ENCODE results near the gene IL17RC.

The IL17RC gene

GRCh38 chr3:9947025-9947995 is 30.4 kb downstream of the IL17RC start:
- peak; percentile 30 for DNase-seq

- DNase-seq, result no peak
These were observed 31.7 kb downstream of the IL17RC start for GRCh38 chr3:9948586-9948985.

GRCh38 chr3:9949115-9949514 is 32.2 kb downstream of the IL17RC start:
- no peak for DNase-seq

- no peak for DNase-seq
These were observed 32.7 kb downstream of the IL17RC start for GRCh38 chr3:9949626-9950025.

- no peak for DNase-seq
These were observed 34.2 kb downstream of the IL17RC start for GRCh38 chr3:9951126-9951525.

GRCh38 chr3:9951598-9951961 is 34.7 kb downstream of the IL17RC start:
- no peak for DNase-seq

GRCh38 chr3:9951962-9952805 is 35.3 kb downstream of the IL17RC start, which contains the start of gene PRRT3:
TSS of gene PRRT3 (minus strand) at chr3:9952408. CDS start at chr3:9950115, 2,293 bp downstream.
- peak; percentile 11 for DNase-seq

GRCh38 chr3:9955067-9955502 is 38.2 kb downstream of the IL17RC start:
- peak; percentile 46 for DNase-seq

GRCh38 chr3:9955611-9956352 is 38.9 kb downstream of the IL17RC start:
- no peak for DNase-seq

- DNase-seq, result no peak
These were observed 40.3 kb downstream of the IL17RC start for GRCh38 chr3:9957214-9957613.

- no peak for DNase-seq
These were observed 48.4 kb downstream of the IL17RC start for GRCh38 chr3:9965200-9965875.

- DNase-seq, result no peak
These were observed 49.9 kb downstream of the IL17RC start for GRCh38 chr3:9966841-9967240.

- no peak for DNase-seq
These were observed 52.7 kb downstream of the IL17RC start for GRCh38 chr3:9969632-9970019.

GRCh38 chr3:9970020-9970652 is 53.2 kb downstream of the IL17RC start:
- DNase-seq, result no peak

- no peak for DNase-seq
These were observed 60.1 kb downstream of the IL17RC start for GRCh38 chr3:9976721-9977709.

- no peak for DNase-seq
These were observed 61.9 kb downstream of the IL17RC start for GRCh38 chr3:9978710-9979305.

GRCh38 chr3:9980251-9980650 is 63.4 kb downstream of the IL17RC start:
- no peak for DNase-seq
